GM19324 (cell line): Measurements from ENCODE around the gene TMTC2.
"Not testable (repeated sequence)": the region's sequence is repeated elsewhere in the genome, so short reads cannot be mapped to it uniquely, and the experiment has no call there.

ENCODE experiments used
- ATAC-seq: cut with Tn5 transposase; IDR thresholded peaks from one replicate; pipeline ENCODE4 v1.9.1; 2021; ENCODE audit warnings: mild to moderate bottlenecking, moderate library complexity; ENCODE audit not compliant: unreplicated experiment, low FRiP score

Gene TMTC2

DNA sequence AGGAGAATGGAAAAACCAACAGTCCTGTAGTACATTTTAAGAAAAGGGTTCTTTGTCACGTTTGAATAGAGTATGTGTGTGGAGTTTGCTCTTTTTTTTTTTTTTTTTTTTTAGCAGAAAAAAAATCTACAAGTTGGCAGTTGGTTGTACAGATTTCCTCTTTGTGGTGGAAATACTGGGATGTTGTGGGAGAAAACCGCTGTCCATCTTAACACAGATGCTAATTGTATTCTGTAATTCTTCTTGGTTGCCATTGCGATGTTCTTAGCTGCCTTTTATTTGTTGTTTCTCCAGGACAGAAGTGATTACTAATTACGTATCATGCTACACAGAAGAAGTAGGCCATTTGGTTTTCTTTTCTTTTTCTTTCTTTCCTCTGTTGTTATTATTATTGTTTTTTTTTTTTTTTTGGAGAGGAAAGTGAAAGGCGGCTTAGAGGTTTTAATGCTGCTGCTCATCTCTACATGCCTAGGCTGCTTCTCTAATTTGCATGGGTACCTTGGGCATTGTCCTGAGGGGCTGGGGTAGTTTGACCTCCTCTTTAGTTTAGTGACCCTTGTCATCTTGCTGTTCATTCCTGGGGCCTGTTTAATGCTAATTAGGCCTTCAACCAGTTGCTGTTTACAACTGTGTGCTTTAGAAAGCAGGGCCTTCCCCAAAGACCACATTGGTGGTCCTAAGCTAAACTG is 94.7 kb downstream of the TMTC2 start:
- no peak for ATAC-seq

DNA sequence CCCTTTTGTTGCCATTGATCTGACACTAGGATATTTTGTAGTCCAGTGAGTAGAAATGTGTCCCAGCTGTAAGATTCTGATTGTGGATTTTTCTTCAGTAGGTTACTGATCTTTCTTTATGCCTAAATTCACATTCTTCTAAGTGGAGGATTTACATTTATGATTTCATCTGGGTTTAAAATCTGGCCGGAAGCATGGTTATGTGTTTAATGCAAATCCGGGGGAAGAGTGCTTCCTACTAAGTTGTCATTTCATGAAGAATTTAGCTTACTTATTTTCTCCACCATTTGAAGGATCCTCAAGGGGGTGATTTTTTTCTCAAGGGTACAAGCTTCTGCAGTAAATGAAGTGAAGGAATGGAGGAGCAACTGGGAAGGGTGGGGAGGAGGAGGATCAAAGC is 96.7 kb downstream of the TMTC2 start:
- no peak for ATAC-seq

DNA sequence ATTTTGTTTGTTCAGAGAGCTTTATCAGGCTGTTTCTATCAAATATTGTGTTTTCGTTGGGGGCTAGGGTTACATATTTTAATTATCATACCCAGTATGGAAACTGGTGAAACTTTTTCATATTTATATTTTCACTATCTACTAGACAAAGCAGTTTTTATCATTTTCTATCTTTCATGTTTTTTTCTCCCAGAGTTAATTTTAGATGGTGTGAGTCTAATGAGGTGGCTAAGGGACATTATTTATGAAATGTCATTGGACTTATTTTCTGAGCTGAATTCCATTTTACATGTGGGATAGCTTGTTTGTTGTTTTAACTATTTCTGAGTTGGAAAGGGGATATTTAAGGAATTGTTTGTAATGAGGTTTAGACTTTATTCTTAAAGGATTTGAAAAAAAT is 100.3 kb downstream of the TMTC2 start:
- ATAC-seq, result no peak

DNA sequence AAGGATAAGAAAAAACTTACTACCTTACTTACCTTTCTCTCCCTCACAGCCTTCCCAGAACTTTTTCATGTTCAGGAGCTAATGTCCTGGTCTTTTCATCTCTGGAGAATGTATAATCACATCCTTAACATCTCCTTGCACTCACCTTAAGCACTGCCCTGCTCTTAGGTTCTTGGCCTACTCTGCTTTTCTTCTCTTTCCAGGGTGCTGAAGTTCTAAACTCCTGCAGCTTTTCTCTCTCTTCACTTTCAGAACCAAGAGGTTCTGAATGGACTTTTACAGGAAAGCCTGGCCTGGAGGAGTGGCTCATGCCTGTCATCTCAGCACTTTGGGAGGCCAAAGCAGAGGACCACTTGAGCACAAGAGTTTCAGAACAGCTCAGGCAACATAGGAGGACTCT is 101.9 kb downstream of the TMTC2 start:
- no peak for ATAC-seq

DNA sequence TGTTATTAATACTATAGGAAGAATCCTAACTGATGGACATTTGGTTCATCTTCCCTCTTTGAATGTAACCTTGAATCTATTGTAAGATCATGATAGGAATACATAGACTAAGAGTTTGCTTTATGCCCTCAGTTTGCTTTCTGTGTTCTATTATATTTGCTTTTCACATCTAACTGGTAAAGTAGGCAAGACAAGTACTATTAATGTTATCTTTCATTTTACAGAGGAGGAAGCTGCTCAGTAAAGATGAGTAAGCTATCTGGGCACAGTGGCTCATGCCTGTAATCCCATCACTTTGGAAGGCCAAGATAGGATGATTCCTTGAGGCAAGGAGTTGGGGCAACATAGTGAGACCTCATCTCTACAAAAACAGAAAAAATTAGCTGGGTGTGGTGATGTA is 103.0 kb downstream of the TMTC2 start:
- ATAC-seq, result no peak

DNA sequence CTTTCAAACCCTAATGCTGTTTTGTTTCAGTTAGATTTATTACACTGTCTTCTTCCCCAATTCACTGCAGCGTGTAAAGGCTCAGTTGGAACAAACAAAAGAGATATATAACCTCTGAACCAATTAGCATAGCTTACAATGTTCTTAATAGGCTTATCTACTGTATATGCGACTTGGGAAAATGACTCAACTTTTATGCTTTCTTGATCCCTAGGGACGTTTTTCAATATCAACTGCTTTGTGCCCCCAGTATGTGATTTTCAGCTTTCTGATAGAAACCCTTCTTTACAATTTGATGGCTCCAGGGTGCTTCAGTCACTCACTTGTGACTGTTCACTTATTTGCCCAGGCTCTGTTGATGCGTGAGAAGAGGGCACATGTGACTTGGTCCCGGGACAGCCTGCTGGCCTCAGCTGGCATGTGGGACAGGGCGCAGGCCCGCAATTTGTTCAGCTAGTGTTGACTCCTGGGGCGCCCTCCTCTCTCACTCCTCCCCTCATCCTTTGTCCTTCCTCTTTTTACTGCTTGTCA is 107.1 kb downstream of the TMTC2 start:
- no peak for ATAC-seq

DNA sequence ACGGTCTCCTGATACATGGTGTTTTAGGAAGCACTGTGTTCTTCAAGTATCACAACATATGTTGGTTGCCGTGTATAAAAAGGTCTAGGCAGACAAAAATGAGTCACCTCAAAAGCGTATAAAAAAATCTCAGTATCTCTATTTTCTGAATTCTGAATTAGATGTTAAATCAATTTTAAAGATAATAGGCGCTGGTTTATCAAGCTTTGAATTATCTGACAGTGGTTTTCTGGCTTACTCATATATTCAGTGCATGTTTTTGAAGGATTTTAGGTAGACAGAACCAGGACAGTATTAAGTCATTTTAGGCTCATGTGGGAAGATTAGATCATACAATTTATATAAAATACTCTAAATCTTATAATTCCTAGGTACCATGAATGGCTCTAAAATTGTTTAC is 110.8 kb downstream of the TMTC2 start:
- no peak for ATAC-seq

DNA sequence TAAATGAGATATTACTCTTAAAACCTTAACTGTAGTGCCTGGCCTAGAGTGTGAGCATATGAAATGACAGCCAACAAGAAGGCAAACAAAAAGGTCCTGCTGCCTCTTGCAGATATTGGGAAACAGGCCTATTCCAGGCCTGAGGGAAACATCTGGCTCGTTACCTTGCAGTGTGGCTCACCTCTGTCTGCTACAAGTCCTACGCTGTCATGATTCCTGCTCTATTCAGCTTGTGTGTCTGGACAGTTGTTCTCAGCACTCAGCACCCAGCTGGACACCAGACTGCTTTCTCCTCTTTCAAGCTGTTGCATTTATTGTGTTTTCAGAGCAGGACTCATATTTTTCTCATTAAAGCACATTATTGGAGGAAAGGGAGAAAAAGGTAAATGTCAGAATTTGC is 113.5 kb downstream of the TMTC2 start:
- ATAC-seq, result no peak

DNA sequence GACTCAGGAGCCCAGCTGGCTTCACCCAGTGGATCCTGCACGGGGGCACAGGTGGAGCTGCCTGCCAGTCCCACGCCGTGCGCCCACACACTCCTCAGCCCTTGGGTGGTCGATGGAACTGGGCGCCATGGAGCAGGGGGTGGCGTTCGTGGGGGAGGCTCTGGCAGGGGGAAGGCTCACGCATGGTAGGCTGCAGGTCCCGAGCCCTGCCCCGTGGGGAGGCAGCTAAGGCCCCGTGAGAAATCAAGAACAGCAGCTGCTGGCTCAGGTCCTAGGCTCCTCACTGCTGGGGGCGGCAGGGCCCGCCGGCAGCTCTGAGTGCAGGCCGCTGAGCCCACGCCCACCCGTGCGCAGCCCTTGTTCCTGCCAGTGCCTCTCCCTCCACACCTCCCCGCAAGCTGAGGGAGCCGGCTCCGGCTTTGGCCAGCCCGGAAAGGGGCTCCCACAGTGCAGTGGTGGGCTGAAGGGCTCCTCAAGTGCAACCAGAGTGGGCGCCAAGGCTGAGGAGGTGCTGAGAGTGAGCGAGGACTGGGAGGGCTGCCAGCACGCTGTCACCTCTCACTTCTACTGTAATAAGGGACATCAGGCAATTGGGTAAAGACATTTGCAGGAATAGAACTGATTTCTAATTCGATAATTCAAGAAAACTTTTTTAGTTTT is 115.4 kb downstream of the TMTC2 start:
- no peak for ATAC-seq

DNA sequence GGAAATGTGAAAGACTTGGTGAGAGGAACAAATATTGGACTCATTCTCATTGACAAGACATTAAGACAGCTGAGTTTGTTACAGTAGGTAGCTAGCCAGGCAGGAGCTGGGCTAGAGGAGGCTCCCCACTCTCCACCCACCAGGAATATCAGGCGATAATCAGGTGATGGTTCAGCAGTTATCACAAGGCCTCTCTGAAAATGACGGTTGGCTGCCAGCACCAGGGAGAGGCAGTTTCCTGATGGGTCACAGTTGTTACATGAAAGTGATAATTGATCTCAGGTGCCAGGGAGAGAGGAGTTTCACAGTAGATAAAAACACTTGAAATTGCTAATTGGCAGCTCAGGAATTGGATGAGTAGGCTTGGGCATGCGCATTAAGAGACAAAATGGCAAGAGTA is 116.5 kb downstream of the TMTC2 start:
- no peak for ATAC-seq

DNA sequence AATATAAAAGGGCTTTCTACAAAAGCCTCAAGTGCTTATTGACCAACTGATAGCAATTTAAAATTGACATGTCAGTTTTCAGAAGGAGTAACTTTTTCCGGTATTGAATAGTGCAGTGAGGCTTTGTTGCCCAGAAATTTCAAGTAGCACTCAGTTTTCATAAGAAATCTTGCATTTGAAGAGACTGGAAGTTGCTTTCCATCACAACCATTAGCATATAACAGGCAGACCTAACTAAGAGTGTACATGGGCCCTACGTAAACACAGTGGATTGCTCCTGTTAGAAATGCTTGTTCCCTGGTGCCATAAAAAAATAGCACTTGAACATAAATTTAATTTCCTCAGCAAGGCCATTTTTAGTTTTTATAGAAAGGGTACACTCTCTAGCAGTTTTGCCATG is 117.9 kb downstream of the TMTC2 start:
- no peak for ATAC-seq

DNA sequence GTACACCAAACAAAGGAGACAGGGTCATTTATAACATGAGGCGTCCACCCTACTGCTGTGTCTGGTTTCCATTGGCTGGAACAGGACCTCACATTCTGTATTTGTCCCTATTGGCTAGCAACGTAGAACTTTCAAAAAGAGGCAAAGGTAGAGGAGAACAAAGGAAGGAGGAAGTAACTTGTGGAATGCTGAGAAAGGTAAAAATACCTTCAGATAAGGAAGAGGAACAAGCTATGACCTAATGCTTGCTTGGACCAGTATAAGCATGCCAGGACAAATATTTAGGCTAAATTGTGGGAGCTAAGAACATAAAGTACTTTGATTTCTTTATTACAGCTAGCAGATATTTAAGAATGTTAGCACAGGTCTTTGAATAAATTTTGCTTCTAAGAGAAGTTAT is 118.3 kb downstream of the TMTC2 start:
- not testable (repeated sequence) for ATAC-seq

DNA sequence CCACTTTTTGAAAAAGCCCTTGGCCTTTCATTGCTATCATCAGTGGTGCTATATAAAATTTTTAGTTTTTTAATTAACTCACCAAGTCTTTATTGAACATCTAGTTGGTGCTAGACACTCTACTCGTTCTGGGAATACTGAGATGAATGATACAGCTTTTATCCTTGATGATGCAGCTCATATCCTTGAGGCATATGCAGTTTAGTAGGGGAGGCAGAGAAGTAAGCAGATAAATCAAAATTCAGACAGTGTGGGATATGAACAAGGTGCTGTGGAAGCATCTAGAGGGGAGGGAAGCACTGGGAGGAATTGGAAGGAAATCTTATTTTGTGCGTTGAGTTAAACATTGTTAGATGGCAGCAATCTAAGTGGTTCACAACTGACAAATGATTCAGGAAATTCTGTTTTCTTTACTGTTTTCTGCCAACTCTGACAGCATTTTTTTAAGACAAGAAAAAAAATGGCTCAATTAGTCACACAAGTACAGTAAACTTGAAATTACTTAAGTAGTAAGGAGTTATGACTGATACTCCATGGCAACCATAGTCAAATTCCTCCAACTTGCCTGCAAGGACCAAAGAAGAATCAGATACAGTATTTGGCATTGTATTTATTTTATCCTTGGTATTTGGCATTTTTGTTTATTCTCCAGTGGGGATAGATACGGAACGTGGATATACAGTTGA is 119.2 kb downstream of the TMTC2 start:
- no peak for ATAC-seq

DNA sequence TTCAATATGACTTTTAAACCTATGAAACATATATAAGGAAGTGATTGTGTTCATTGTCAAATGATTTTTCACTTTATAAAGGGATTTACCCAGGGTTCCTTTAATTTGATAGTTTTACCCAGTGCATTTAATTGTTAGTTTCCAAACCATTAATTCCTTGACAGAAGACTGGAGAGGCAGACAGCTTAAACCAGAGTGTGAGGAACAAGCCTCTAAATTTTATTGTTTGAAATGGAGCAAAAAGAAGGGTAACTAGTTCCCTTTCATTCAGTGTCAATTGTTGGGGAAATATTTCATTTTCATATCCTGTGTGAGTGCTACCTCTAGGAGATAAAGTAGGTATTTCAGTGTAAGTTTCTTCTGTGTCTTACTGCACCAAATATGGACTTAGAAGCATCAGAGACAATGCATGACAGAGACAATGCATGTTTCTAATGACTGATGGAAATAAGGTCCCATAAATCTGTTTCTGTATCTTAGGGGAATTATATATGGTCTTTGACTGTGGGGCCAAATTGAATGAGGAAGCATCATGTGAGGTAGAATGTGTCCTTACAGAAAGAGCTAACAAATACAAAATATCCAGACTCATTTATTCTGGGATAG is 120.5 kb downstream of the TMTC2 start:
- no peak for ATAC-seq

DNA sequence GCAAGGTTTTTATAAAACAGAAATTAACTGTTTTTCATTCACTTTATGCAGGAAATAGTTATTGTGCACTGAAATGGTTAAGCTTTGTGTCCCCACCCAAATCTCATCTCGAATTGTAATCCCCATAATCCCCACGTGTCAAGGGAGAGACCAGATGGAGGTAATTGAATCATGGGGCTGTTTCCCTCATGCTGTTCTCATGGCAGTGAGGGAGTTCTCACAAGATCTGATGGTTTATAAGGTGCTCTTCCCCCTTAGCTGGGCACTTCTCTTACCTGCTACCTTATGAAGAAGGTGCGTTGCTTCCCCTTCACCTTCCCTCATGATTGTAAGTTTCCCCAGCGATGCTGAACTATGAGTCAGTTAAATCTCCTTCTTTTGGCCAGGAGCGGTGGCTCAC is 123.9 kb downstream of the TMTC2 start:
- ATAC-seq, result no peak

DNA sequence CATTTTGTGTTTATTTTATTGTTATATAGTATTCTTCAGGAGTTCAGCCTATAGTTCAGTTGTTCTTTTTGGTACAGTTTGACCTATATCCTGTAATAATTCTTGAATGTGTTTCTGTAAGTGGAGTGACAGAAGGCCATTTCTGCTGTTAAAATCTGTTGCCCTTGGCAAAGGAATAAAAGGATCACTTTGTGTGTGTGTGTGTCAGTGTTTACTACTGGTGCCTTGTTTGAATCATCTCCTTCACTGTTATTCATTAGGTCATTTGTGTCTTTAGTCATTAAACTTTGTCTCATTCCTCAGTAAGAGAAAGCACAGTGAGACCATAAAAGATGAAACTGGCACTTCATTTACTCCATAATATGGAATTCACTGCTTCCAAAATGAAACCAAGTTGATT is 130.7 kb downstream of the TMTC2 start:
- ATAC-seq, result no peak

DNA sequence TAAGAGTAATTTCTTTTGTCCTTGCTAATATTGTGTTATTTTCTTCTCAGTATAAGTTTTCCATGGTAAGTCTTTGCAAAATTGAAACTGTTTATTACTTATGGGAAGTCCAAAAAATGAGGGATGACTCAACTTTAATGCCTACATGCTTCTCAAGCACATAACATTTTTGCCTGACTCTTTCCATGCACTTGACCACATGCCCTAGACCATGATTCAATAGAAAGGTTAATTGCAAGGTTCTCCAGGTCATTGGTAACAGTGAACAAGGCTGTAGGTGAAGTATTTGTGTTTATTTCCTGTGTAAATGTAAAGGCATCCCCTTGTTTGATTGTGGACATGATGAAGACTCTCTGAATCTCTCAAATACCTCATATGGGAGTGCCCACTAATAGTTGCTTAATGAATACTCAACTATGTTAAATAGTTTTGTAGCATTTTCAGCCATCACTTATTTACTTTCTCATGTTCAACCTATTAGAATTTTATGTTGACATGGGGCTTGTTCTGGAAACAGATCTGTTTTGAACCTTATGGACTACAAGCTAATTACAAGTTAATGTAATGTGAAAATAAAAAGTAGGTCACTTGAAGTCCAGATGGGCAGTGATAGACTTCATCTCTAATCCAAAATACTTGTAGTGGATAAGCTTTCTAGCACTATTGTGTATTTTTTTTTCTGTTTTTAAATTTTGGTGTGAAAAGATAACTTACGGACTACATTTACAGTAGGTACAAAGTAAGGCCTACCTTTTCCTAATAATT is 131.7 kb downstream of the TMTC2 start:
- no peak for ATAC-seq

DNA sequence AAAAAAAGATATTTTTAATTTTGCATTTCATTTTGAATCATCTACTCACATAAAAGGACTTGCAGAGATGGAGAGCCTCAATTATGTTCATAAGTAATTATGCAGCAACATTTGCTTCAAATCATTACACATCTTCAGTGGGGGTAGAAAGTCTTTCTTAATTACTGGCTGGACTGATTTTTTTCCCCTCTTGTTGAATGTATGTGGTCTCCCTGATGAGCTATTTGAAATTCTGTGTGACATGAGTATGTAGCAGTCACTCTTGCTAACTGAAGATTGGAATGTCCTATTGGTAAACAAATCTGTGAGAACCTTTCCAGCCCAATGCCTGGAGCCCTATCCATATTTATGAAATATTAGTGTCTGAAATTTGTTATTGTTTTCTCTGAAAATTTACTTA is 139.8 kb downstream of the TMTC2 start:
- ATAC-seq, result no peak

DNA sequence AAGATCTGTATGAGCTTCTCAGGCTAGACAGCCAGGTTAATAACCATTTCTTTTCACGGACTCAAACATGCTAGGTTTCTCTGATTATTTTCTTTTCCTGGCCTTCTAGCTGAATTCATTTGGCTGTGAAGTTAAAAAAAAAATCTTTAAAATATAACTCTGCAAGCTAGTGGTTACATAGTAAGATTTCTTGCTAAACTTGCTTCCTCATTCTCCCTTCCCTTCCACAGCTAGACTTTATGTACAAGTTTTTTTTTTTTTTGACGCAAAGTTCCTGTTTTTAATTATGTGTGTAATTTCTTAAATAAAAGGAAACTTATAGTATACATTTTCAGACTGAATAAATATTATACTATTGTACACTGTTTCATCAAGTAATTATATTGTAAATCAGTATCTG is 145.4 kb downstream of the TMTC2 start:
- no peak for ATAC-seq

DNA sequence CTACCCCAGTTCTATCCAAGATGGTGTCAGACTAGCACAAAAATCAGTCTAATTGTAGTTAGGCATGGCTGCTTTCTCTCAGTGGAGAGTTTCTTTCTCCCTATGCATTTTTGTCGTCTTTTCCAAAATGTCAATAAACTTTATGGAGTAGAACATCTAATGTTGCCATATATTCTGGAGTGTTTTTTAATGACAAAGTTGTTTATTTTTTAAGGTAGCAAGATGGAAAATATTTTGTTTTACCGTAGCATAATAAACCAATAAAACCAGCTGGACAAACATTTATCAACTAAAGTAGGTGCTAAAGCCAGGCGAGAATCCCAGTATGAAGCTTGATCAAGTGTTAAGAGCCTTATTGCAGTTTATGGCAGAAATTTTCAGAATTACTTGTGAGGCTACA is 146.3 kb downstream of the TMTC2 start:
- no peak for ATAC-seq

DNA sequence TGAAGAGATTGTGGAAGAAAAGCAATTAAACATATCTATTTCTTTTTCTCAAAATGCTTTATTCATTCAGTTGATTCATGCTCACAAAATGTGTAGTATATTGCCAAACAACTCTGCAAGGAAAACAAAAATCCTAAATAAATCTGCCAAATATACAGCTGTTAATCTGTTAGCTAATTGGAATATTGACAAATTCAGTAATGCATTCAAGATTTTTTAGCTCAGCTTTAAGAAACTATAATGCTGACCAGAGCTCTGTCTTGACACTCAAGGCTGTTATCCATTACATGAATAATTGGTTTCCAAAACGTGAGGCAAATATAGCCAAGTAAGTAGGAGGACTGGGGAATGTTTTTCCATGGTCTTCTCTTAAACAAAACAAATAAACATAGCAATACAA is 146.8 kb downstream of the TMTC2 start:
- ATAC-seq, result no peak
